Measurements from ENCODE around the gene KCNE5.

DNA sequence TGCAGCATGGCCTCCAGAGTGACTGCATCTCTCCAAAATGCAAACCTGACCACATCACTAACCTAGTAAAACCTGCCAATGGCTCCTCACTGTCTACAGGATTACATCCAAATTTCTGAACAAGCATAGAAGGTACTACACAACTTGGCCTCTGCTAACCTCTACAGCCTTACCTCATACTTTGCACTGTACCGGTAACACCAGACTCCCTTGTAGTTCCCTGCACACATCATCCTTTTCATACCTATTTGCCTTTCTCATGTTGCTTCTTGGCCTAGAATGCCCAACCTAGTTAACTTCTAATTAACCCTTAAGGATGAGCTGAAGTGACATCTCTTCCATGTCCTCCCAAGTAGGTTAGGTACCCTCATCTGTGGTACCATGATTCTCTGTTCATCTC, 33.4 kb upstream of the KCNE5 start:
- TF ChIP-seq, protein P1, sequence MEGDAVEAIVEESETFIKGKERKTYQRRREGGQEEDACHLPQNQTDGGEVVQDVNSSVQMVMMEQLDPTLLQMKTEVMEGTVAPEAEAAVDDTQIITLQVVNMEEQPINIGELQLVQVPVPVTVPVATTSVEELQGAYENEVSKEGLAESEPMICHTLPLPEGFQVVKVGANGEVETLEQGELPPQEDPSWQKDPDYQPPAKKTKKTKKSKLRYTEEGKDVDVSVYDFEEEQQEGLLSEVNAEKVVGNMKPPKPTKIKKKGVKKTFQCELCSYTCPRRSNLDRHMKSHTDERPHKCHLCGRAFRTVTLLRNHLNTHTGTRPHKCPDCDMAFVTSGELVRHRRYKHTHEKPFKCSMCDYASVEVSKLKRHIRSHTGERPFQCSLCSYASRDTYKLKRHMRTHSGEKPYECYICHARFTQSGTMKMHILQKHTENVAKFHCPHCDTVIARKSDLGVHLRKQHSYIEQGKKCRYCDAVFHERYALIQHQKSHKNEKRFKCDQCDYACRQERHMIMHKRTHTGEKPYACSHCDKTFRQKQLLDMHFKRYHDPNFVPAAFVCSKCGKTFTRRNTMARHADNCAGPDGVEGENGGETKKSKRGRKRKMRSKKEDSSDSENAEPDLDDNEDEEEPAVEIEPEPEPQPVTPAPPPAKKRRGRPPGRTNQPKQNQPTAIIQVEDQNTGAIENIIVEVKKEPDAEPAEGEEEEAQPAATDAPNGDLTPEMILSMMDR (optimal IDR thresholded peaks at IDR 0.05 in 1 of 3, IDR thresholded peaks at IDR 0.05 in 1 of 3, conservative IDR thresholded peaks at IDR 0.05 in 1 of 3; ENCODE audit: extremely low read depth in 1 of 3, insufficient read depth in 2 of 3, low read length in 3 of 3) = no peak
- no peak for TF ChIP-seq EZH2 (IDR thresholded peaks at IDR 0.05; ENCODE audit: low read length)
